ENCODE measurements around the gene CAMK2N1.

Gene CAMK2N1

GRCh38 chr1:20443703-20444586, 42.1 kb downstream of the CAMK2N1 start:
- DNase-seq, result no peak

GRCh38 chr1:20442920-20443625, 42.9 kb downstream of the CAMK2N1 start:
- no peak for DNase-seq

DNA sequence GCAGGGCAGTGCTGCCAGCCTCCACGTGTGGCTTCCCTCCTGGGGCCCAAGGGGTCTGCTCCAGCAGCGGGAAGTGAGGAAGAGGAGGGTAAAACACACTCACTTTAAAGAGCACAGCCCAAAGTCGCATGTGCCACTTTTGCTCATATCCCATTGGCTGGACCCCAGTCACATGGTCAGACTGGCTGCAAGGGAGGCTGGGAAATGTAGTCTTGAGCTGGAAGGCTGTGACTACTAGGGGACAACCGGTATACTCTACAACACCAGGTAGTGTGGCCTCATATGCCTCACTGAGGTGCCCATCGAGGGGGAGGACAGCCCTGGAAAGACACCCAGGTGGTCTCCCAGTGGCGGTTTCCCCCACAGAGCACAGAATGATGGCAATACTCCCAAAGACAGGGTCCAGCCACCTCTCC, 45.2 kb downstream of the CAMK2N1 start:
- DNase-seq, result peak; percentile 41

GRCh38 chr1:20439282-20439681, 46.7 kb downstream of the CAMK2N1 start:
- peak; percentile 37 for DNase-seq

DNA sequence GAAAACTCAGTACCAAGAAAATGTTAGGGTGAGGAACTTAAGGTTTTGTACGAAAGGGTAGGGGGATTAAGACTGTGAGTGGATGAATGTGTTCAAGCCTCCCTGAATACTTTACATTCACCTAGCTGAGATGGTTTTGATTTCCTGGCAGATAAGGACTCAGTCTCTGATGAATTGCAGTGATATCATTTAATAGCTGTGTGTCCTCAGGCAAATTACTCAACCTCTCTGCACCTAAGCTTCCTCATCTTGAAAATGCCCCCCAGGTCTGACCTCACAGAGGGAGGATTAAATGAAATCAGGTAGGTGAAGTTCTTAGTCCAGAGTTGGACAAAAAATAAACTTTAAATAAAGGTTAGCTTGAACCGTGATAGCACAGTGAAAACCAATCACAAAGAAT, 48.4 kb downstream of the CAMK2N1 start:
- DNase-seq, result no peak

DNA sequence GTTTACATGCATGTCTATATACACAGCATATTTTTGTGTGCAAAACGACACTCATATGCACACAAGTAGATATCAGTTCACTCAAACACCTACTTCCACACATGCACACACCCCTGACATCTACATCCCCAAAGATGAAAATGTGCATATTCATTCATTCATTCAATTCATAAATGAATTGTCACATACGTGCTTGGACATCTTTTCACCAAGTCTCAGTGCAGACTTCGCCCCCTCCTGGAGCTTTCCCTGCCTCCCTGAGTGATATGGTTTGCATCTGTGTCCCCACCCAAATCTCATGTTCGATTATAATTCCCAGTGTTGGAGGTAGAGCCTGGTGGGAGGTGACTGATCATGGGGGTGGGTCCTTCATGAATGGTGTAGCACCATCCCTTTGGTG, 53.1 kb downstream of the CAMK2N1 start:
- no peak for DNase-seq

Measured in fibroblast of skin of scalp (primary cell).